DND-41 (cell line): ENCODE measurements around the gene DNAAF5.

Source experiments
- ATAC-seq: fragments of 200-7000 bp; cut with Tn5 transposase; 3 replicates; pipeline ENCODE4 v1.9.1; 2021; ENCODE audit warnings: low read depth; ENCODE audit not compliant: insufficient read depth
- DNase-seq: peaks from one replicate; pipeline ENCODE4 v3.0.0-alpha.2; 2020
- H2AFZ ChIP-seq: 2 replicates; pipeline ENCODE4 v1.6.0; 2012; ENCODE audit warnings: low read depth, low read length
- H3K27ac ChIP-seq: 2 replicates; pipeline ENCODE4 v1.5.1; 2012; ENCODE audit warnings: low read length, inconsistent platforms
- H3K27me3 ChIP-seq: fragments of 200-600 bp; sonication (generic); 2 replicates; pipeline ENCODE4 v1.6.0; 2012; ENCODE audit warnings: low read length, mild to moderate bottlenecking, inconsistent platforms; ENCODE audit not compliant: insufficient read depth, poor library complexity
- H3K36me3 ChIP-seq: 2 replicates; pipeline ENCODE4 v1.5.1; 2012; ENCODE audit warnings: low read length, inconsistent platforms; ENCODE audit not compliant: insufficient read depth
- H3K4me1 ChIP-seq: 2 replicates; pipeline ENCODE4 v1.5.1; 2012; ENCODE audit warnings: mild to moderate bottlenecking, low read length; ENCODE audit not compliant: insufficient read depth
- H3K4me2 ChIP-seq: 2 replicates; pipeline ENCODE4 v1.6.0; 2012; ENCODE audit warnings: mild to moderate bottlenecking, moderate library complexity, low read length, inconsistent platforms; ENCODE audit not compliant: insufficient read depth
- H3K4me3 ChIP-seq, 2 experiments: fragments of 200-600 bp in 1 of 2; shearing (Covaris generic) in 1 of 2; 2 replicates each; pipeline ENCODE4 v1.5.1; 2012 to 2016; ENCODE audit warnings: inconsistent platforms in 2 of 2, low read length in 2 of 2, mild to moderate bottlenecking in 2 of 2, low read depth in 1 of 2, moderate library complexity in 1 of 2
- H3K79me2 ChIP-seq: 2 replicates; pipeline ENCODE4 v1.6.0; 2012; ENCODE audit warnings: low read length, inconsistent platforms; ENCODE audit not compliant: insufficient read depth
- H3K9ac ChIP-seq: 2 replicates; pipeline ENCODE4 v1.6.0; 2012; ENCODE audit warnings: low read depth, mild to moderate bottlenecking, inconsistent platforms, low read length, moderate library complexity
- H3K9me3 ChIP-seq: 2 replicates; pipeline ENCODE4 v1.5.1; 2012; ENCODE audit warnings: low read length, moderate library complexity, mild to moderate bottlenecking, inconsistent platforms; ENCODE audit not compliant: insufficient read depth, severe bottlenecking
- H4K20me1 ChIP-seq: 2 replicates; pipeline ENCODE4 v1.6.0; 2012; ENCODE audit warnings: low read length; ENCODE audit not compliant: insufficient read depth
- EZH2 ChIP-seq: IDR thresholded peaks from 3 replicates; pipeline ENCODE4 v1.6.1; 2012; ENCODE audit warnings: borderline replicate concordance, low read depth, mild to moderate bottlenecking, moderate library complexity, low read length, inconsistent platforms; ENCODE audit not compliant: severe bottlenecking
- TF ChIP-seq, protein P1 (sequence below): IDR thresholded peaks from 2 replicates; pipeline ENCODE4 v1.5.1; 2012; ENCODE audit warnings: borderline replicate concordance, low read length, moderate library complexity, mild to moderate bottlenecking; ENCODE audit not compliant: poor library complexity, severe bottlenecking; ENCODE audit errors: extremely low read depth

Gene DNAAF5

DNA sequence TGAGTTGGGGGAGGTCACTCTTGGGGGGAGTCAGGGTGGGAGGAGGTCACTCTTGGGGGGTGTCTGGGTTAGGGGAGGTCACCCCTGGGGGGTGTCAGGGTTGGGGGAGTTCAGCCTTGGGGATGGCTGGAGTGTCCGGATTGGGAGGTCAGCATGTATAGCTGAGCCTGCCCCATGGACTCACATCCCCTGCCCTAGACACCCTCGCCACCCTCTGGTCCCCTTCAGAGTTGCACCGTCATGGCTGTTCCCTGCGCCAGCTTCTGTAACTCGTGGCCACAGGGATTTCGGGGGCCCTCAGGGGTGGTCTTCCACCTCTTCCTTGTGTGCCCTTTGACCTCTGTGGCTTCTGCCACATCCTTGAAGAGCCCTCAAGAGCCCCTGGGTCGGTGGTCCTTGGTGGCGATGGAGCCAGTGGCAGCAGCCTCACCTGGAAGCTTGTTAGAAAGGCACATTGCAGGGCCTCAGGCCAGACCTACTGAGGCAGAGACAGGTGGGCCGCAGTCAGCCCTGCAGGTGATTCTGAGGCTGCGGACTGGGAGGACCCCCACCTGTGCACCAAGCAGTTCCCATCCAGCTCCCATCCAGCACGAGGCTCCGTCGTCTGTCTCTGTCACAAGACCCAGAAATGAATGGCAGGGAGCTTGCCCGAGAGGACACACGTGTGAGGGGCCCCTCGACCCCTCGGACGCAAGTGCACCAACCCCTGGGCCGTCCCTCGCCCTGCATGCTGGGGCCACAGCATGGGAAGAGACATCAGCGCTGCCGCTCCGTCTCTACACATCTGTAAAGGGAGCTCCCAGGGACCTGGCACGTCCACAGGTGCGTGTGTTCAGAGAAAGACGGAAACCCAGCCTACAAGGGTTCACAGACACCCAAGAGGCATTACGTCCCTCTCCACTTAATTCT, 61.1 kb downstream of the DNAAF5 start:
- H3K36me3 ChIP-seq, result peaks cover 40% of the 10 kb centered on the region
- H3K4me1 ChIP-seq, result no peaks in the 10 kb centered on the region
- TF ChIP-seq, protein P1, sequence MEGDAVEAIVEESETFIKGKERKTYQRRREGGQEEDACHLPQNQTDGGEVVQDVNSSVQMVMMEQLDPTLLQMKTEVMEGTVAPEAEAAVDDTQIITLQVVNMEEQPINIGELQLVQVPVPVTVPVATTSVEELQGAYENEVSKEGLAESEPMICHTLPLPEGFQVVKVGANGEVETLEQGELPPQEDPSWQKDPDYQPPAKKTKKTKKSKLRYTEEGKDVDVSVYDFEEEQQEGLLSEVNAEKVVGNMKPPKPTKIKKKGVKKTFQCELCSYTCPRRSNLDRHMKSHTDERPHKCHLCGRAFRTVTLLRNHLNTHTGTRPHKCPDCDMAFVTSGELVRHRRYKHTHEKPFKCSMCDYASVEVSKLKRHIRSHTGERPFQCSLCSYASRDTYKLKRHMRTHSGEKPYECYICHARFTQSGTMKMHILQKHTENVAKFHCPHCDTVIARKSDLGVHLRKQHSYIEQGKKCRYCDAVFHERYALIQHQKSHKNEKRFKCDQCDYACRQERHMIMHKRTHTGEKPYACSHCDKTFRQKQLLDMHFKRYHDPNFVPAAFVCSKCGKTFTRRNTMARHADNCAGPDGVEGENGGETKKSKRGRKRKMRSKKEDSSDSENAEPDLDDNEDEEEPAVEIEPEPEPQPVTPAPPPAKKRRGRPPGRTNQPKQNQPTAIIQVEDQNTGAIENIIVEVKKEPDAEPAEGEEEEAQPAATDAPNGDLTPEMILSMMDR, result peak; percentile 36
- TF ChIP-seq EZH2, result no peak
- peaks cover 9% of the 10 kb centered on the region; the same call in 1 of the 2 replicates for H4K20me1 ChIP-seq
- H3K4me2 ChIP-seq, result no peak overlapping the region
- ATAC-seq (no peak; the same call in 2 of the 3 replicates), DNase-seq (no peak)
- no peaks in the 10 kb centered on the region for H3K9me3 ChIP-seq
- H3K4me3 ChIP-seq, result no peak overlapping the region
- no peaks in the 10 kb centered on the region for H3K27me3 ChIP-seq
- no peak overlapping the region for H2AFZ ChIP-seq
- no peak overlapping the region for H3K9ac ChIP-seq
- H3K79me2 ChIP-seq, result no peaks in the 10 kb centered on the region
- H3K27ac ChIP-seq, result no peak overlapping the region

DNA sequence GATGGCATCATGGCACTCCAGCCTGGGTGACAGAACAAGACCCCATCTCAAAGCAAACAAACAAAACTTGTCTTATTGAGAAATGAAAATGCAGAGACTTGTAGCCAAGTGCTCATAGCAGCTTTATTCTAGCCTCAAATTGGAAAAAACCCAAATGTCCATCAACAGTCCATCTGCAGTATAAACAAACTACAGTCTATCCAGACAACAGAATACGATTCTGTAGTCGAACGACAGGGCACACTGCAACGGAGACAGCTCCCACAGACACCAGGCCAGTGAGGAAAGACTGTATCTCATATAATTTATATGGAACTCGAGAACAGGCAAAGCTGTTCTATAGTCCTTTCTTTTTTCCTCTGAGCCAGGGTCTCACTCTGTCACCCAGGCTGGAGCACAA, 65.0 kb downstream of the DNAAF5 start:
- H3K9ac ChIP-seq, result no peak overlapping the region
- no peak overlapping the region for H3K4me3 ChIP-seq
- TF ChIP-seq EZH2, result no peak
- TF ChIP-seq, protein P1, result no peak
- no peak overlapping the region for H3K27ac ChIP-seq
- no peak overlapping the region for H2AFZ ChIP-seq
- H3K9me3 ChIP-seq, result no peaks in the 10 kb centered on the region
- peaks cover 9% of the 10 kb centered on the region for H3K36me3 ChIP-seq
- no peaks in the 10 kb centered on the region for H4K20me1 ChIP-seq
- H3K4me2 ChIP-seq, result no peak overlapping the region
- H3K27me3 ChIP-seq, result no peaks in the 10 kb centered on the region
- no peaks in the 10 kb centered on the region for H3K79me2 ChIP-seq
- DNase-seq (no peak), ATAC-seq (no peak)
- H3K4me1 ChIP-seq, result no peaks in the 10 kb centered on the region

DNA sequence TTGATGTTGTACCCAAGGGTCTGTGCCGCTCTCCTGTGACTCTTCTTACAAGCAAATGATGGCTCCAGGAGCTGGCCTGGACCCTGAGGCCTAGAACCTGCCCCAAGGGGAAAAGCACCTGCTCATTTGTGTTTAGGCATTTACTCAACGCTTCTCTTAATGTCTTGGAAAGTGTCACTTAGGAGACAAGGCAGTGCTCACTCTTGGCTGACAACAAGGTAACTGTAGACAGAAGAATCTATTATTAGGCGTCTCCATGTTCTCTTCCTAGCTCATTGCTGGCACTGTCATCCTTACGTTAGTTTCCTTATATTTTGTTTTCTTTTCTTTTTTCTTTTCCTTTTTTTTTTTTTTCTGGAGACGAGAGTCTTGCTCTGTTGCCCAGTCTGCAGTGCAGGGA, 67.7 kb downstream of the DNAAF5 start:
- ATAC-seq (no peak), DNase-seq (no peak)
- Histone ChIP-seq H3K79me2 (no peaks in the 10 kb centered on the region), H2AFZ (no peak overlapping the region), H3K9ac (no peak overlapping the region), H3K4me2 (no peak overlapping the region), H3K27me3 (no peaks in the 10 kb centered on the region), H3K27ac (no peak overlapping the region), H3K36me3 (no peaks in the 10 kb centered on the region; the same call in 1 of the 2 replicates), H4K20me1 (no peaks in the 10 kb centered on the region), H3K9me3 (no peaks in the 10 kb centered on the region), H3K4me3 (no peak overlapping the region), H3K4me1 (peaks cover 2% of the 10 kb centered on the region; the same call in 1 of the 2 replicates)
- TF ChIP-seq, protein P1, result no peak
- TF ChIP-seq EZH2, result no peak
